ENCODE measurements around the gene ACE. TPM values are rescaled to one million over a fixed set of nuclear protein-coding genes. Genes with fewer than 3 reads are reported as not detected.

Gene ACE
- total RNA-seq, 1 experiment from 2014 or later = 7.8 TPM

DNA sequence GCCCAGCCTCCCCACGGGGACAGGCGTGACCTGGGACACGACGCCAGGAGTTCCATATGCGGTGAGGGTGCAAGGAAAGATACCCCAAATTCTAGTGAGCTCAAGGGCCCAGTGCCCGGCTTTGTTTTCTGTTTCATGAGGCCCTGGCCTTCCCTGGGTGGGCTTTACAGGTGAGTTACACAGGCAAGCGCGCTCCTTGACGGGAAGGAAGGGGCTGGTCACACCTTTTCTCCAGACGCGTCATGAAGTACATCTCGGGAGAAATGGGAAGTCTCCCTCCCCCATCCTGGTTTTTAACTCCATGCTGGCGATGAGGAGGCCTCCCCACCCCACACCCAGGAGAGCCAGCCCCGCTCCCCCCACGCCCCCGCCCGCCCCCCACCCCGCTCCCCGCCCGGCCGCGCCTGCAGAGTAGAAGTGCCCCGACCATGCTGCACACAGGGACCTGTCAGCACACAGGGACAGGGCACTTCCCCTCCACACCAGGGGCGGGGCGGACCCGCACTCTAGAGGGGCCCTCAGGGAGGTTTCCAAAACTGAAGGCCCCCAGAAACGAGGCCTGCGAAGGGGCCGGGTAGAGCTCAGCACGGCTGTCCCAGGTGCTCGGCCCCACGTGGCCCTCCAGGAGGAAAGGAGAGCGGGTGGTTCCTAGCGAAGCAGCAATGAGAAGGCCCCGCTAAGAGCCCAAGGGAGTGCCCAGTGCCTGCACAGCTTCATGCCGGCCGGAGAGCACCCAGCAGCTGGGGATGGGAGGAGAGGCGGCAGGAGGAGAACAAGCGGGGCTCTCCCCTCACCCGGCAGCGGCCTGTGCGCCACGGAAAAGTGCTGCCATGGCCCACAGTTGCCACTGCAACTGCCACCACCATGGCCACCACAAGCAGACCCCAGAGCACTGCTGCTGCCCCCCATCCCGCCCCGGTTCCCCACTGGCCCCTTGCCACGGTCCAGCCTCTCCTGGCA lies 38.5 kb upstream of the ACE start (continued):
- TF ChIP-seq MXD4 (CRISPR knock-in tag; IDR thresholded peaks at IDR 0.05; ENCODE audit: borderline replicate concordance) (no peak), CREM (CRISPR knock-in tag; IDR thresholded peaks at IDR 0.05) (no peak), HMGA2 (CRISPR knock-in tag; IDR thresholded peaks at IDR 0.05) (no peak), ESRRA (CRISPR knock-in tag; IDR thresholded peaks at IDR 0.05; ENCODE audit: borderline replicate concordance) (no peak)
- TF ChIP-seq, protein P1, sequence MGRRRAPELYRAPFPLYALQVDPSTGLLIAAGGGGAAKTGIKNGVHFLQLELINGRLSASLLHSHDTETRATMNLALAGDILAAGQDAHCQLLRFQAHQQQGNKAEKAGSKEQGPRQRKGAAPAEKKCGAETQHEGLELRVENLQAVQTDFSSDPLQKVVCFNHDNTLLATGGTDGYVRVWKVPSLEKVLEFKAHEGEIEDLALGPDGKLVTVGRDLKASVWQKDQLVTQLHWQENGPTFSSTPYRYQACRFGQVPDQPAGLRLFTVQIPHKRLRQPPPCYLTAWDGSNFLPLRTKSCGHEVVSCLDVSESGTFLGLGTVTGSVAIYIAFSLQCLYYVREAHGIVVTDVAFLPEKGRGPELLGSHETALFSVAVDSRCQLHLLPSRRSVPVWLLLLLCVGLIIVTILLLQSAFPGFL (CRISPR knock-in tag; IDR thresholded peaks at IDR 0.05; ENCODE audit: borderline replicate concordance) = no peak

GRCh38 chr17:63439687-63440086 lies 37.2 kb upstream of the ACE start:
- CTCF ChIA-PET = interaction anchor here (0.6 to 15.9 kb wide), 6 partner anchors 13 to 172 kb away, joined by 3 to 298 read pairs (median 6); partner anchors contain the start of genes ACE, DCAF7 and KCNH6
- H3K4me3 Mint-ChIP-seq = no peak overlapping the region

GRCh38 chr17:63440127-63440769 lies 36.6 kb upstream of the ACE start:
- DNase-seq (ENCODE audit: low spot score) = no peak
- POLR2A ChIA-PET = interaction anchor here (1.0 kb wide), 1 partner anchor 37 kb away, joined by 3 read pairs; the partner anchor contains the start of gene ACE
- no peaks in the 10 kb centered on the region for H3K9me3 Mint-ChIP-seq
- TF ChIP-seq IRF2 (CRISPR knock-in tag; IDR thresholded peaks at IDR 0.05; ENCODE audit: borderline replicate concordance, low read depth) (no peak), ZBTB21 (CRISPR knock-in tag; IDR thresholded peaks at IDR 0.05; ENCODE audit: borderline replicate concordance) (no peak), GRHL2 (CRISPR knock-in tag; IDR thresholded peaks at IDR 0.05; ENCODE audit: insufficient replicate concordance, severe bottlenecking) (no peak), STAT6 (CRISPR knock-in tag; conservative IDR thresholded peaks at IDR 0.05; ENCODE audit: low read depth) (no peak), MYBL2 (CRISPR knock-in tag; IDR thresholded peaks at IDR 0.05) (no peak), FOXP4 (CRISPR knock-in tag; IDR thresholded peaks at IDR 0.05) (no peak)
- TF ChIP-seq, protein P2, sequence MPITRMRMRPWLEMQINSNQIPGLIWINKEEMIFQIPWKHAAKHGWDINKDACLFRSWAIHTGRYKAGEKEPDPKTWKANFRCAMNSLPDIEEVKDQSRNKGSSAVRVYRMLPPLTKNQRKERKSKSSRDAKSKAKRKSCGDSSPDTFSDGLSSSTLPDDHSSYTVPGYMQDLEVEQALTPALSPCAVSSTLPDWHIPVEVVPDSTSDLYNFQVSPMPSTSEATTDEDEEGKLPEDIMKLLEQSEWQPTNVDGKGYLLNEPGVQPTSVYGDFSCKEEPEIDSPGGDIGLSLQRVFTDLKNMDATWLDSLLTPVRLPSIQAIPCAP (CRISPR knock-in tag; IDR thresholded peaks at IDR 0.05) = no peak
- TF ChIP-seq, protein P3, sequence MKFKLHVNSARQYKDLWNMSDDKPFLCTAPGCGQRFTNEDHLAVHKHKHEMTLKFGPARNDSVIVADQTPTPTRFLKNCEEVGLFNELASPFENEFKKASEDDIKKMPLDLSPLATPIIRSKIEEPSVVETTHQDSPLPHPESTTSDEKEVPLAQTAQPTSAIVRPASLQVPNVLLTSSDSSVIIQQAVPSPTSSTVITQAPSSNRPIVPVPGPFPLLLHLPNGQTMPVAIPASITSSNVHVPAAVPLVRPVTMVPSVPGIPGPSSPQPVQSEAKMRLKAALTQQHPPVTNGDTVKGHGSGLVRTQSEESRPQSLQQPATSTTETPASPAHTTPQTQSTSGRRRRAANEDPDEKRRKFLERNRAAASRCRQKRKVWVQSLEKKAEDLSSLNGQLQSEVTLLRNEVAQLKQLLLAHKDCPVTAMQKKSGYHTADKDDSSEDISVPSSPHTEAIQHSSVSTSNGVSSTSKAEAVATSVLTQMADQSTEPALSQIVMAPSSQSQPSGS (CRISPR knock-in tag; IDR thresholded peaks at IDR 0.05; ENCODE audit: borderline replicate concordance, low read depth) = no peak
- no peaks in the 10 kb centered on the region for H3K36me3 Mint-ChIP-seq
- H3K27ac Mint-ChIP-seq = peak overlapping the region; percentile 66; the same call in 1 of the 2 replicates
- ATAC-seq = peak; percentile 7; the same call in 1 of the 2 replicates
- no peak overlapping the region for H3K4me3 Mint-ChIP-seq
- H3K27me3 Mint-ChIP-seq (ENCODE audit: low read depth) = no peaks in the 10 kb centered on the region
- H3K4me1 Mint-ChIP-seq = peaks cover 39% of the 10 kb centered on the region
- CTCF ChIA-PET = interaction anchor here (0.6 to 15.9 kb wide), 6 partner anchors 13 to 172 kb away, joined by 3 to 298 read pairs (median 6); partner anchors contain the start of genes ACE, DCAF7 and KCNH6

More at GRCh38 chr17:63439687-63440086, 37.2 kb upstream of the ACE start:
- DNase-seq (ENCODE audit: low spot score) (no peak), ATAC-seq (no peak)
- POLR2A ChIA-PET = interaction anchor here (1.0 kb wide), 1 partner anchor 37 kb away, joined by 3 read pairs; the partner anchor contains the start of gene ACE
- peaks cover 33% of the 10 kb centered on the region for H3K4me1 Mint-ChIP-seq
- H3K36me3 Mint-ChIP-seq = peaks cover 3% of the 10 kb centered on the region; the same call in 1 of the 2 replicates
- H3K27me3 Mint-ChIP-seq (ENCODE audit: low read depth) = no peaks in the 10 kb centered on the region
- no peak overlapping the region; the same call in 1 of the 2 replicates for H3K27ac Mint-ChIP-seq
- no peaks in the 10 kb centered on the region for H3K9me3 Mint-ChIP-seq
- TF ChIP-seq, protein P4, sequence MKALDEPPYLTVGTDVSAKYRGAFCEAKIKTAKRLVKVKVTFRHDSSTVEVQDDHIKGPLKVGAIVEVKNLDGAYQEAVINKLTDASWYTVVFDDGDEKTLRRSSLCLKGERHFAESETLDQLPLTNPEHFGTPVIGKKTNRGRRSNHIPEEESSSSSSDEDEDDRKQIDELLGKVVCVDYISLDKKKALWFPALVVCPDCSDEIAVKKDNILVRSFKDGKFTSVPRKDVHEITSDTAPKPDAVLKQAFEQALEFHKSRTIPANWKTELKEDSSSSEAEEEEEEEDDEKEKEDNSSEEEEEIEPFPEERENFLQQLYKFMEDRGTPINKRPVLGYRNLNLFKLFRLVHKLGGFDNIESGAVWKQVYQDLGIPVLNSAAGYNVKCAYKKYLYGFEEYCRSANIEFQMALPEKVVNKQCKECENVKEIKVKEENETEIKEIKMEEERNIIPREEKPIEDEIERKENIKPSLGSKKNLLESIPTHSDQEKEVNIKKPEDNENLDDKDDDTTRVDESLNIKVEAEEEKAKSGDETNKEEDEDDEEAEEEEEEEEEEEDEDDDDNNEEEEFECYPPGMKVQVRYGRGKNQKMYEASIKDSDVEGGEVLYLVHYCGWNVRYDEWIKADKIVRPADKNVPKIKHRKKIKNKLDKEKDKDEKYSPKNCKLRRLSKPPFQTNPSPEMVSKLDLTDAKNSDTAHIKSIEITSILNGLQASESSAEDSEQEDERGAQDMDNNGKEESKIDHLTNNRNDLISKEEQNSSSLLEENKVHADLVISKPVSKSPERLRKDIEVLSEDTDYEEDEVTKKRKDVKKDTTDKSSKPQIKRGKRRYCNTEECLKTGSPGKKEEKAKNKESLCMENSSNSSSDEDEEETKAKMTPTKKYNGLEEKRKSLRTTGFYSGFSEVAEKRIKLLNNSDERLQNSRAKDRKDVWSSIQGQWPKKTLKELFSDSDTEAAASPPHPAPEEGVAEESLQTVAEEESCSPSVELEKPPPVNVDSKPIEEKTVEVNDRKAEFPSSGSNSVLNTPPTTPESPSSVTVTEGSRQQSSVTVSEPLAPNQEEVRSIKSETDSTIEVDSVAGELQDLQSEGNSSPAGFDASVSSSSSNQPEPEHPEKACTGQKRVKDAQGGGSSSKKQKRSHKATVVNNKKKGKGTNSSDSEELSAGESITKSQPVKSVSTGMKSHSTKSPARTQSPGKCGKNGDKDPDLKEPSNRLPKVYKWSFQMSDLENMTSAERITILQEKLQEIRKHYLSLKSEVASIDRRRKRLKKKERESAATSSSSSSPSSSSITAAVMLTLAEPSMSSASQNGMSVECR (CRISPR knock-in tag; IDR thresholded peaks at IDR 0.05; ENCODE audit: borderline replicate concordance) = no peak
